Vagina (tissue), 2 donors: ENCODE data around the gene RAB6B. TPM values are rescaled to one million over a fixed set of nuclear protein-coding genes. Genes with fewer than 3 reads are reported as not detected.

ENCODE experiments used
- DNase-seq, 2 donors: peaks; one replicate each; pipeline ENCODE4 v3.0.0-alpha.2; 2017; ENCODE audit errors: extremely low spot score in 2 of 2
- H3K27ac ChIP-seq: fragments of 200-600 bp; sonication (generic); one replicate; pipeline ENCODE4 v1.5.1; 2019
- H3K27me3 ChIP-seq: fragments of 200-600 bp; sonication (generic); one replicate; pipeline ENCODE4 v1.5.1; 2019
- H3K36me3 ChIP-seq, 2 donors: fragments of 200-600 bp; sonication (generic); one replicate each; pipeline ENCODE4 v1.5.1; 2017 to 2019
- H3K4me1 ChIP-seq: fragments of 200-600 bp; sonication (generic); one replicate; pipeline ENCODE4 v1.5.1; 2019
- H3K4me3 ChIP-seq, 2 donors: fragments of 200-600 bp; sonication (generic); 1 replicate in 1 of 2; 2 replicates in 1 of 2; pipeline ENCODE4 v1.5.1; 2016 to 2019
- H3K9me3 ChIP-seq: fragments of 200-600 bp; sonication (generic); one replicate; pipeline ENCODE4 v1.5.1; 2019
- POLR2A ChIP-seq, 2 donors: fragments of 450-650 bp; IDR thresholded peaks; one replicate each; pipeline ENCODE4 v1.6.1; 2017; ENCODE audit warnings: antibody characterized with exemption in 2 of 2, mild to moderate bottlenecking in 2 of 2, moderate library complexity in 2 of 2
- POLR2AphosphoS5 ChIP-seq, 2 donors: sonication (generic); formaldehyde crosslinking; IDR thresholded peaks; one replicate each; pipeline ENCODE4 v1.9.0; 2017; ENCODE audit warnings: antibody characterized with exemption in 2 of 2, mild to moderate bottlenecking in 2 of 2, low read depth in 1 of 2; ENCODE audit not compliant: insufficient read depth in 1 of 2
- intact Hi-C: fragments of 100-400 bp; cut with DNase I; formaldehyde crosslinking; loops from one replicate; pipeline ENCODE4 v1.15.1; 2023
- total RNA-seq: library from RNA; depleted of rRNA; stranded (reverse); fragments of >200 nt; gene quantifications from one replicate; pipeline ENCODE4 v1.2.3, GENCODE V29; 2016
- TF ChIP-seq, protein P1 (sequence below), 3 experiments: fragments of 450-650 bp in 2 of 3; fragments of 200-600 bp in 1 of 3; sonication (generic) in 1 of 3; IDR thresholded peaks; one replicate each; pipeline ENCODE4 v1.5.1; 2017 to 2019; ENCODE audit warnings: antibody characterized with exemption in 3 of 3, mild to moderate bottlenecking in 2 of 3, moderate library complexity in 2 of 3

Gene RAB6B
- total RNA-seq, 1 donor from 2014 or later: 3.7 TPM

- Histone ChIP-seq H3K4me1 (peaks cover 16% of the 10 kb centered on the region), H3K4me3 (no peak overlapping the region), H3K27ac (no peak overlapping the region), H3K9me3 (no peaks in the 10 kb centered on the region), H3K27me3 (no peaks in the 10 kb centered on the region), H3K36me3 (no peaks in the 10 kb centered on the region)
- TF ChIP-seq POLR2A (IDR thresholded peaks at IDR 0.05): no peak
- TF ChIP-seq, protein P1, sequence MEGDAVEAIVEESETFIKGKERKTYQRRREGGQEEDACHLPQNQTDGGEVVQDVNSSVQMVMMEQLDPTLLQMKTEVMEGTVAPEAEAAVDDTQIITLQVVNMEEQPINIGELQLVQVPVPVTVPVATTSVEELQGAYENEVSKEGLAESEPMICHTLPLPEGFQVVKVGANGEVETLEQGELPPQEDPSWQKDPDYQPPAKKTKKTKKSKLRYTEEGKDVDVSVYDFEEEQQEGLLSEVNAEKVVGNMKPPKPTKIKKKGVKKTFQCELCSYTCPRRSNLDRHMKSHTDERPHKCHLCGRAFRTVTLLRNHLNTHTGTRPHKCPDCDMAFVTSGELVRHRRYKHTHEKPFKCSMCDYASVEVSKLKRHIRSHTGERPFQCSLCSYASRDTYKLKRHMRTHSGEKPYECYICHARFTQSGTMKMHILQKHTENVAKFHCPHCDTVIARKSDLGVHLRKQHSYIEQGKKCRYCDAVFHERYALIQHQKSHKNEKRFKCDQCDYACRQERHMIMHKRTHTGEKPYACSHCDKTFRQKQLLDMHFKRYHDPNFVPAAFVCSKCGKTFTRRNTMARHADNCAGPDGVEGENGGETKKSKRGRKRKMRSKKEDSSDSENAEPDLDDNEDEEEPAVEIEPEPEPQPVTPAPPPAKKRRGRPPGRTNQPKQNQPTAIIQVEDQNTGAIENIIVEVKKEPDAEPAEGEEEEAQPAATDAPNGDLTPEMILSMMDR (IDR thresholded peaks at IDR 0.05): no peak
- no peak for TF ChIP-seq POLR2AphosphoS5 (IDR thresholded peaks at IDR 0.05; ENCODE audit: insufficient read depth in 1 of 2, low read depth in 1 of 2)
- intact Hi-C loops: no loop called here
- DNase-seq: peak; percentile 52 to 85
Observed at GRCh38 chr3:133891662-133892378, 3.9 kb downstream of the RAB6B start.

DNA sequence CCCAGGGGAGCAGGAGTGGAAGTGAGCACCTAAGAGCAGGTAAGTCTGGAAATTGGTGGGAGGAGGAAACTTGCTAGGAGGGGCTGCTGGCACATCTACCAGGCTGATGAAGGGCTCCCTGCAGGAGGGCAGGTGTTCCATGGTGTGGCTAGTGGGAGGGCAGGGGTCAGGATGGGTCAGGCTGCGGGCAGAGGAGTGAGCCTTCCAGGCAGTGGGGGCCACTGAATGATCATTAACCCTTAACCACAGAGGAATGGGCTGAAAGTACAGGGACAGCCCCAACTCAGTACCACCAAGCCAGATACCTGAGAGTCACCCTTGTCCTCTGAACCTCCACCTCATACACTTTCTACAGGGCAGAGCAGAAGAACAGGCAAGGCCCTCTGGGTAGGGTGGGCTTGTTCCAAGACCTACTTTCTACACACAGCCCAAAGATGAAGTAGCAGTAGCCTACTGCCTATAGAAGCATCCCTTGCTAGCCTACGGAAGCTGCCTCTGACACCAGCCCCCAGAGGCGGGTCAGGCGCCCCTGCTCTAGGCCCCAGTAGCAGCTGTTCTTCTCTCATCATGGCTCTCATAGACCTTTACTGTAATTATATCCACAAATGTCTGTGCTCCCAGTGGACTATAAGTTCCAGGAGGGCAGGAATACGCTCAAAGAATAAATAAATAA, 4.6 kb downstream of the RAB6B start:
- H3K9me3 ChIP-seq: no peaks in the 10 kb centered on the region
- peak; percentile 67 to 90 for DNase-seq
- intact Hi-C loops: no loop called here
- H3K27me3 ChIP-seq: no peaks in the 10 kb centered on the region
- peaks cover 11% of the 10 kb centered on the region for H3K4me1 ChIP-seq
- H3K27ac ChIP-seq: no peak overlapping the region
- H3K36me3 ChIP-seq: no peaks in the 10 kb centered on the region
- no peak overlapping the region for H3K4me3 ChIP-seq
- TF ChIP-seq POLR2A (IDR thresholded peaks at IDR 0.05): no peak
- TF ChIP-seq POLR2AphosphoS5 (IDR thresholded peaks at IDR 0.05; ENCODE audit: insufficient read depth in 1 of 2, low read depth in 1 of 2): no peak
- TF ChIP-seq, protein P1 (IDR thresholded peaks at IDR 0.05): no peak

DNA sequence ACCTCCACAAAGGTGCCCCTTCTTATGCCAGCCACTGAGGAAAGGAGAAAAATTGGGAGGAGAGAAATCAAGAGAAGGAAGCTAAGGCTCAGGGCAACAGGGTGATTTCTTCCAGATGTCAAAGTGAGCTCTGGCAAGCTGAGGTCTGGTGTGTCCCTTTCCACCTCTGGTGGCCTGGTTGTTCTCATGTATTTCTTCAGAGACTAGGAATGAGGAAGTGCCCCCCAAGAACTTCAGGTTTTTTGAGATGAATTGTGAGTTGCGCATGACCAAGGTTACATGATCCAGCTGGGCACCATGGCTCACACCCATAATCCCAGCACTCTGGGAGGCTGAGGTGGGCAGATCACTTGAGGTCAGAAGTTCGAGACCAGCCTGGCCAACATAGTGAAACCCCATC, 5.6 kb downstream of the RAB6B start:
- Histone ChIP-seq H3K27me3 (no peaks in the 10 kb centered on the region), H3K9me3 (no peaks in the 10 kb centered on the region), H3K4me3 (no peak overlapping the region), H3K4me1 (peaks cover 7% of the 10 kb centered on the region), H3K27ac (no peak overlapping the region), H3K36me3 (no peaks in the 10 kb centered on the region)
- DNase-seq: peak in 1 of 2 donors; percentile 37
- TF ChIP-seq POLR2AphosphoS5 (IDR thresholded peaks at IDR 0.05; ENCODE audit: insufficient read depth in 1 of 2, low read depth in 1 of 2) (no peak), POLR2A (IDR thresholded peaks at IDR 0.05) (no peak)
- TF ChIP-seq, protein P1 (IDR thresholded peaks at IDR 0.05): no peak
- intact Hi-C loops: no loop called here

DNA sequence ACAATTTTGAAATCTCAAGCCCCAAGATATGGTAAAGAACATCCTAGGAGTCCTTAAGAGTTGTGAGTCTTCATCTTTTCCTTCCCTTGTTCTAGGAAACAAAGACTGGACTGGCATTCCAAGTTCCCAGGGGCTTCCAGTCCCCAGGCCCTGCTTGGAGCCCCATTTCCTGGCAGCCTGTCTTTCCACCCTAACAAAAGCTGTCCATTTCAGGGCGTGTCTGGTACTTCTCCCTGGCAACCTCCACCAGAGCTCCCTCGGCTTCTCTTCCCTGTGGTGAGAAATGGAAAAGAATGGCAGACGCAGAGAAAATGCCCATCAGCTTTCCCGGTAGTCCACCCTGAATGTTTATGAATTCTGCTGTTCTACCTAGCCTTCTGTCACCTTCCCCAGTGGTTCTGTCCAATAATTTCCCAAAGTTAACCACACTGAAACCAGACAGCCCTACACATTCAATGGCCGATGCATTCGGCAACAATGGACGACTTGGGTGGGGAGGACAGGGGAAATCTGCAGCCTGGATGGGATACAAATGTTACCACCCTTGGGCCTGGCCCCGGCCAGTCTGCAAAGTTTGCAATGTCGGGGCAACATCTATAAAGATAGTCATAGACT, 6.8 kb downstream of the RAB6B start:
- Histone ChIP-seq H3K36me3 (no peaks in the 10 kb centered on the region), H3K27me3 (no peaks in the 10 kb centered on the region), H3K4me3 (no peak overlapping the region), H3K4me1 (no peaks in the 10 kb centered on the region), H3K9me3 (no peaks in the 10 kb centered on the region), H3K27ac (no peak overlapping the region)
- TF ChIP-seq POLR2AphosphoS5 (IDR thresholded peaks at IDR 0.05; ENCODE audit: insufficient read depth in 1 of 2, low read depth in 1 of 2) (no peak), POLR2A (IDR thresholded peaks at IDR 0.05) (no peak)
- TF ChIP-seq, protein P1 (IDR thresholded peaks at IDR 0.05): no peak
- intact Hi-C loops: no loop called here
- DNase-seq: peak in 1 of 2 donors; percentile 42
